Fibroblast of skin of back (primary cell): Measurements from ENCODE around the gene TMCO2. TPM values are rescaled to one million over a fixed set of nuclear protein-coding genes. Genes with fewer than 3 reads are reported as not detected.
"Not testable (repeated sequence)": the region's sequence is repeated elsewhere in the genome, so short reads cannot be mapped to it uniquely, and the experiment has no call there.

Experiments used
- DNase-seq: peaks from one replicate; pipeline ENCODE4 v3.0.0-alpha.2; 2013
- polyA plus RNA-seq, 2 experiments: library from polyadenylated mRNA; unstranded; fragments of 120-200 nt; gene quantifications; one replicate each; pipeline ENCODE4 v1.2.1, GENCODE V29; 2013; ENCODE audit not compliant: insufficient read length in 2 of 2

The TMCO2 gene
- not detected for polyA plus RNA-seq (2013, experiment 1 of 2; ENCODE audit: insufficient read length)
- polyA plus RNA-seq (2013, experiment 2 of 2; ENCODE audit: insufficient read length): not detected

GRCh38 chr1:40247655-40248054 lies at the start of gene TMCO2:
Gene TMCO2, plus strand, starts transcription at chr1:40247937. Its CDS starts 57 bp downstream, at chr1:40247994.
- DNase-seq: no peak

DNA sequence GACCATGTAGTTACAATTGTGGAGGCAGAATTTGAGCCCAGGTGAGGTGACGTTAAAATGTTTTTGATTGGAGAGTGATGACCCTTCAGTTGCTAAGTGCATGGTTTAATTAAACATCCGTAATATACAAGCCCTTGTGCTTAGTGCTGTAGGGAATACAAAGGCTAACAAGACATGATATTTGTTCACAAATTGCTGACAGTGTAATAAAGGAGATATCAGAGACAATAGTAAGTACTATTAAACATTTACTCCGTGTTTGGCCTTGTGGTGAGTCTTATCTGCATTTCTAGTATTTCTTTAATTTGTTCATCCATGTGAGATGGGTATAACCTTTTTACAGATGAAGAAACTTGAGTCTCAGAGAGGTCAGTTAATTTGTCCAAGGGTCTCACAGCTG lies 48.6 kb upstream of the TMCO2 start:
- DNase-seq: no peak

- no peak for DNase-seq
Observed at GRCh38 chr1:40204856-40205255, 42.9 kb upstream of the TMCO2 start.

GRCh38 chr1:40210511-40211204 lies 37.1 kb upstream of the TMCO2 start:
- no peak for DNase-seq

DNA sequence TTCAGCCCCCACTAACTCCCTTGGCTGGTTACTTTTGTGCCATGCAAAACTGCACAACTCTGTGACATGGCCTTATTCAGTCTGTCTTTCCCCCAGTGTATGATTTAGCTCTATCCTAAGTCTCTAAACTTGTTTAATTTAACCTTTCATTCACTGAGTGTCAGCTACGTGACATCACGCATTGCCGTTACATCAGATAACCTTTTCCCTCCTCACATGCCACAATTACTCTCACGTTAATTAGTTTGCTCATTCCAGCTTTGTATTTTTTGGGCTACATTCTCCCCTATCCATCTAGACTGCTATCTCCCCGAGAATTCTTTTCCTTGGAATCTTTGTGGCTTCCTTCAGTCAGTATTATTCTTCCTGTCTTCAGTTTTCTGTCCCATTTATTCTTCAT lies 29.4 kb upstream of the TMCO2 start:
- no peak for DNase-seq

DNA sequence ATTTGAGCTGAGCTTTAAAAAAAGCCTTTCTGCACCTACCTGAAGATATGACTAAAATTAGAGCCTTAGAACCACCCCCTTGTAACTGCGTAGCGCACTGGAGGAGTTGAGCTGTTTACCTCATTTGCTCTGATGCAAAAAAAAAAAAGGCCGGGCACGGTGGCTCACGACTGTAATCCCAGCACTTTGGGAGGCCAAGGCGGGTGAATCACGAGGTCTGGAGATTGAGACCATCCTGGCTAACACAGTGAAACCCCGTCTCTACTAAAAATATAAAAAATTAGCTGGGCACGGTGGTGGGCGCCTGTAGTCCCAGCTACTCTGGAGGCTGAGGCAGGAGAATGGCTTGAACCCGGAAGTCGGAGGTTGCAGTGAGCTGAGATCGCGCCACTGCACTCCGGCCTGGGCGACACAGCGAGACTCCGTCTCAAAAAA lies 26.2 kb upstream of the TMCO2 start:
- DNase-seq: not testable (repeated sequence)

GRCh38 chr1:40221977-40222772 lies 25.6 kb upstream of the TMCO2 start:
- DNase-seq: no peak

GRCh38 chr1:40224040-40224439 lies 23.7 kb upstream of the TMCO2 start:
- DNase-seq: no peak

- no peak for DNase-seq
Observed at GRCh38 chr1:40226192-40226591, 21.5 kb upstream of the TMCO2 start.

GRCh38 chr1:40232444-40232843 lies 15.3 kb upstream of the TMCO2 start:
- DNase-seq: no peak

GRCh38 chr1:40239626-40240025 lies 8.1 kb upstream of the TMCO2 start:
- DNase-seq: peak; percentile 13

- DNase-seq: no peak
Observed at GRCh38 chr1:40240390-40240789, 7.3 kb upstream of the TMCO2 start.

DNA sequence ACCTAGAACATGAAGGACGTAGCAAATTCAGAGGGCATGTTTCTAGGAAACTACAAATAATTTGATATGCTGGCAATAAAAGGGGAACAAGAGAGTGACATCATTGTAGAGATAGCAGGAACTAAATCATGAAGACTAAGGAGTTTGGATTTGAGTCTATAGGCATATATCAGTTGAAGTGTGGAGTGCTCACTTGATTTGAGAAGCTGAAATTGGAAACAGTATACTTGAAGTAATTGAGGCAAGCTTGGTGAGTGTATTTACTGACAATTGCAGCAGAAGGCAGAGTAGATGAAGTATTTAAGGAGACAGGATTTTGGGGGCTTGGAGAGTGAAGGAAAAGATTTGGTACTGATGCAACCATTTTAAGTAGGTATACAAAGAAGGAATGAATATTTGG lies 6.4 kb upstream of the TMCO2 start:
- no peak for DNase-seq

DNA sequence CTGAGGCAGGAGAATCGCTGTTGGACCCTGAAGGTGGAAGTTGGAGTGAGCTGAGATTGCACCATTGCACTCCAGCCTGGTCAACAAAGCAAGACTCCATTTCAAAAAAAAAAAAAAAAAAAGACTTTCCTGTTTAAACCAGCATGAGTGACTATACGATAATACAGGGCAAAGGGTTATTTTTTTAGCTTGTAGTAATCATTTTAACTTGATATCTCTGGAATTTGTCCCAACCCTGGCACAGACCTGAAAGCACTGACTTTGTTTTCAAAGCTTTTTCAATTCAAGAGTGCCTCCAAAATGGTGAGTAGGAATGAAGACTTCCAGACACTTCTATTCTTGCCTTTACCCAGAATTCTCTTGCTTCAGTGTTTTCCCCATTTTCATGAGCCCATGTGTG lies 4.4 kb upstream of the TMCO2 start:
- DNase-seq: peak; percentile 51

- DNase-seq: no peak
Observed at GRCh38 chr1:40244138-40244744, 3.5 kb upstream of the TMCO2 start.

DNA sequence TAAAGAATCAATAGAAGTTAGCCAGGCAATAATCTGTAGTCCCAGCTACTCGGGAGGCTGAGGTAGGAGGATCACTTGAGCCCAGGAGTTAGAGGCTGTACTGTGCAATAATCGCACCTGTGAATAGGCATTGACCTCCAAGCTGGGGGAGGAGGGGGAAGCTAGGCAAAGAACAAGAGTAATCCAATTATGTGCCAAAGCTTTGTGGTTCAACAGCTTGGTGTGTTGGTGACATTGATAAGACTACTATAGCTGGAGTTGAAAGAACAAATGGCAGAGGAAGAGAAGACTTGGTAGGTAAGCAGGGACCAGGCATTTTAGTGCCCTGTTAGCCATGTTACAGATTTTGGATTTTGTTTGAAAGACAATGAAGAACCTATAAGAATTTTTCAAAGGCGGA lies 2.1 kb upstream of the TMCO2 start:
- DNase-seq: no peak

DNA sequence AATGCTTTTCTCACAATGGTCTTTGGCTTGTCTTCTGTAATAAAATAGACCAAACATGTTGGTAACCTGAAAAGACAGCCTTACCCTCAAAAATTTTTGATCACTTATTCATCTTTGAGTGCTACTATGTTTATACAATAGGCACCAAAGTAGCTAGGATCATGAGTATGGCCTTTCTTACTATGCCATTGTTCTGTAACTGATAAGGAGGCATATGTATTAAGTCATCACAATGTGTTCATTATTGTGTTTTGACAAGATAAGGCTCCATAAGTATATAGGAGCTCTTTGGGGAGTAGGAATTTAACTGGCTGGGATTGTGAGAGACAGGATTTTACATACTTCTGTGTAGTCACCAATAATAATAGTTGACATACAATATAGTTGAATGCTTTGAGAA lies 675 bp downstream of the TMCO2 start:
- DNase-seq: peak; percentile 11

DNA sequence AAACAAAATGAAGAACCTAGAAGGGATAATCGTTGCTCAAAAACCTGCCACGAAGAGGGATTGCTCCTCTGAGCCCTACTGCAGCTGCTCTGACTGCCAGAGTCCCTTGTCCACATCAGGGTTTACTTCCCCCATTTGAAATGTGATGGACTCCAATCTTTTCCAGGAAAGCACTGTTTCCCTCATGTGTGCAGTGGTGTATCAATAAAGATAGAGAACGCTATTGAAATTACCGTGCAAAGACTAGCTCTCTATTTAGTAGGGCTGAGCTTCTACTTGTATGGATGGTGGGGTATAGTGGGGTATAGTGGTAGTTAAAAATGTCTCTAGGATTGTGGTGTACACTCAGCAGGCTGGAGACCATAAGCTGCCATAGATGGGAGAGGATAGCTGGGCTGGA lies 3.7 kb downstream of the TMCO2 start:
- no peak for DNase-seq

DNA sequence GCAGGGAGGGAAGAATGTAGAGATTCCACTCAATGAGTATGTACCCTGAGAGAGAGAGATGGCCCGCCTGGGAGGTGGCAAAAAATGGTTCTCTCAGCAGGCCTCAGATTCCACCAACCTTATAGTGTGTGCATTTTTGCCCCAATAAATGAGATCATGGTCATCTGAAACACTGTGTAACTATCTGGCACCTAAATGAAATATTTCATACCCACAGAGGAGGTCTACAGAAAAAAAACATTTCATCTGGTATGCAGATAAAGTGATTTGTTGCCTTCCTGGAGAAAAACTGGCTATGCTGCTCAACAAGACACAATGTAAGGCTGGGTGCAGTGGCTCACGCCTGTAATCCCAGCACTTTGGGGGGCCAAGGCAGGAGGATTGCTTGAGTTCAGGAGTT lies 4.9 kb downstream of the TMCO2 start:
- peak; percentile 20 for DNase-seq

GRCh38 chr1:40255231-40255630 lies 7.5 kb downstream of the TMCO2 start:
- DNase-seq: no peak

- no peak for DNase-seq
Observed at GRCh38 chr1:40256401-40257084, 8.8 kb downstream of the TMCO2 start.

GRCh38 chr1:40257313-40257687 lies 9.6 kb downstream of the TMCO2 start:
- DNase-seq: no peak
